HepG2 (cell line): Measurements from ENCODE around the gene LRRC74B. TPM values are rescaled to one million over a fixed set of nuclear protein-coding genes. Genes with fewer than 3 reads are reported as not detected.

ENCODE experiments used
- AGO1 ChIP-seq: fragments of 200-400 bp; formaldehyde crosslinking; IDR thresholded peaks from 2 replicates; pipeline ENCODE4 v1.6.1; 2017; ENCODE audit warnings: mild to moderate bottlenecking, low read depth, low read length, moderate library complexity; ENCODE audit not compliant: poor library complexity, severe bottlenecking
- HOXD1 ChIP-seq: sonication (generic); formaldehyde crosslinking; IDR thresholded peaks from 2 replicates; pipeline ENCODE4 v1.5.0; 2020; ENCODE audit warnings: missing genetic modification reagents
- ISL2 ChIP-seq: sonication (generic); formaldehyde crosslinking; IDR thresholded peaks from 2 replicates; pipeline ENCODE4 v1.5.0; 2020; ENCODE audit warnings: missing genetic modification reagents
- KDM2A ChIP-seq: sonication (generic); formaldehyde crosslinking; IDR thresholded peaks from 2 replicates; pipeline ENCODE4 v1.4.0; 2020; ENCODE audit warnings: low read depth, missing genetic modification reagents, borderline replicate concordance
- KDM6A ChIP-seq: IDR thresholded peaks from 2 replicates; pipeline ENCODE4 v1.6.1; 2016; ENCODE audit warnings: low read depth
- NCOA5 ChIP-seq: sonication (generic); formaldehyde crosslinking; IDR thresholded peaks from 2 replicates; pipeline ENCODE4 v1.4.0; 2020; ENCODE audit warnings: missing genetic modification reagents
- TAF15 ChIP-seq: fragments of 200-400 bp; formaldehyde crosslinking; IDR thresholded peaks from one replicate; pipeline ENCODE4 v1.6.1; 2018; ENCODE audit warnings: mild to moderate bottlenecking, low read depth, low read length; ENCODE audit not compliant: poor library complexity, severe bottlenecking
- TCF12 ChIP-seq, 2 experiments: fragments of 450-650 bp in 1 of 2; sonication (generic) in 1 of 2; formaldehyde crosslinking in 1 of 2; IDR thresholded peaks; 2 replicates each; pipeline versions ENCODE4 v1.6.1 to v1.8.0; 2017 to 2022; ENCODE audit warnings: antibody characterized with exemption in 1 of 2, mild to moderate bottlenecking in 1 of 2, missing genetic modification reagents in 1 of 2, moderate library complexity in 1 of 2
- ZBTB1 ChIP-seq: sonication (generic); formaldehyde crosslinking; IDR thresholded peaks from 2 replicates; pipeline ENCODE4 v1.4.0; 2020; ENCODE audit warnings: missing genetic modification reagents, borderline replicate concordance
- ZNF138 ChIP-seq: sonication (generic); formaldehyde crosslinking; IDR thresholded peaks from 2 replicates; pipeline ENCODE4 v1.5.0; 2020; ENCODE audit warnings: mild to moderate bottlenecking, low read depth, missing genetic modification reagents
- ZNF430 ChIP-seq: sonication (generic); formaldehyde crosslinking; IDR thresholded peaks from 2 replicates; pipeline ENCODE4 v1.9.0; 2021; ENCODE audit warnings: mild to moderate bottlenecking, missing genetic modification reagents
- ZNF605 ChIP-seq: sonication (generic); formaldehyde crosslinking; IDR thresholded peaks from 2 replicates; pipeline ENCODE4 v1.8.0; 2022; ENCODE audit warnings: mild to moderate bottlenecking, missing genetic modification reagents
- ZNF720 ChIP-seq: sonication (generic); formaldehyde crosslinking; IDR thresholded peaks from 2 replicates; pipeline ENCODE4 v1.4.0; 2020; ENCODE audit warnings: missing genetic modification reagents
- ZNF766 ChIP-seq: sonication (generic); formaldehyde crosslinking; IDR thresholded peaks from 2 replicates; pipeline ENCODE4 v1.5.0; 2020; ENCODE audit warnings: missing genetic modification reagents, borderline replicate concordance
- ZNF777 ChIP-seq: sonication (generic); formaldehyde crosslinking; IDR thresholded peaks from 2 replicates; pipeline ENCODE4 v1.4.0; 2020; ENCODE audit warnings: missing genetic modification reagents
- polyA plus RNA-seq, 8 experiments: library from polyadenylated mRNA; depleted of rRNA in 3 of 8; stranded (reverse) in 7 of 8; unstranded in 1 of 8; fragments of >200 nt; fragmentation: Illumina TruSeq in 4 of 8; extraction: Trizol in 4 of 8; gene quantifications; 2 replicates each; pipeline versions ENCODE4 v1.2.1 to v1.2.3, GENCODE V29; 2011 to 2016; ENCODE audit warnings: low read depth in 4 of 8, missing spikeins in 1 of 8, mixed read lengths in 1 of 8; ENCODE audit not compliant: insufficient read depth in 1 of 8
- total RNA-seq, 5 experiments: library from RNA; depleted of rRNA; stranded (reverse); fragments of >200 nt; fragmentation: Illumina TruSeq; extraction: Trizol; gene quantifications; 2 replicates each; pipeline ENCODE4 v1.2.3, GENCODE V29; 2016; ENCODE audit warnings: low read depth in 1 of 5
- TF ChIP-seq, protein P1 (sequence below): sonication (generic); formaldehyde crosslinking; IDR thresholded peaks from 2 replicates; pipeline ENCODE4 v1.4.0; 2020; ENCODE audit warnings: missing genetic modification reagents
- TF ChIP-seq, protein P2 (sequence below): sonication (generic); formaldehyde crosslinking; IDR thresholded peaks from one replicate; pipeline ENCODE4 v1.5.1; 2020; ENCODE audit warnings: mild to moderate bottlenecking, missing genetic modification reagents; ENCODE audit errors: not compliant biosample characterization

The LRRC74B gene
- total and polyA plus RNA-seq, 2 of the 13 experiments (the other 11 are each of a cell fraction or from before 2014, with no cell fraction given), result not detected

DNA sequence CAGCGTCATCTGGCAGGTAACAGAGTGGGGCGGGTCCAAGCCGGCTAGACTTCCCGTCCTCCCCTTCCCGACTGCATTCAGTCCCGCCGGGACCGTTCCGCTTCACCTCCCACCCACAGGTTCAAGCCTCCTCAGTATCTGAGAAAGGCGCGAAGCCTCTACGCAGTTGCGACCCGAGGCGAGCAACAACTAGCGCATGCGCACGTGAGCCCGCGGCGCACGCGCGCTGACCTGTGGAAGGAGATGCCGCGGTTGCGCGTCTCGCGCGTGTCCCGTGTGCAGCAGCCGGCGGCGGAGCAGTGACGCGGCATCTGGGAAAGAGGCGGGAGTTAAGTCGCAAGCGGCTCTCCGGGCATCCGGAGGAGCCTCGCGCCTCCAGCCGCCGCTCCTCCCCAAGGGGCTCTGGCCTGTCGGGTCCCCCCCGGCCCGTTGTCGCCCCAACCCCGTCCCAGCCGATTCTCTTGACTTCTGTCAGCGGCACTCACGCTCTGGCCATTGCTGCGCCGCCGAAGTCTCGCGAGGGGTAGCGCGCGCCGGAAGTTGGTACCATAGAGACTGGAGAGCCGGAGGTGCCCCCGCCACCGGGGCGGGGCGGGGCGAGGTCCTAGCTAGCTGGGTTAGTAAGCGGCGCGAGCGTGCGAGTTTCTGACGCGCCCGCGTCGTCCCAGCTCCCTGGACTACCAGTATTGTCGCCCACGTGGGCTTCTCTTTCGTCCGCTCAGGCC is 44.0 kb upstream of the LRRC74B start, which contains the start of gene THAP7 (continued):
- TF ChIP-seq KDM2A (CRISPR knock-in tag) (peak; percentile 84), HOXD1 (CRISPR knock-in tag) (peak; percentile 59; the same call in 1 of the 2 replicates), ZNF430 (CRISPR knock-in tag) (peak; percentile 69), ZNF777 (CRISPR knock-in tag) (0 out of 2 replicates have a peak, but pooled peaks have one; percentile 24), NCOA5 (CRISPR knock-in tag) (no peak), ZNF720 (CRISPR knock-in tag) (no peak), ZNF138 (peak; percentile 88; the same call in 1 of the 2 replicates), AGO1 (no peak), ISL2 (CRISPR knock-in tag) (peak; percentile 48), ZBTB1 (no peak), ZNF605 (CRISPR knock-in tag) (peak; percentile 83), ZNF766 (CRISPR knock-in tag) (peak; percentile 89; the same call in 1 of the 2 replicates), TAF15 (peak; percentile 5), KDM6A (CRISPR knock-in tag) (no peak; the same call in 1 of the 2 replicates), TCF12 (IDR thresholded peaks at IDR 0.05) (no peak), TCF12 (CRISPR knock-in tag; IDR thresholded peaks at IDR 0.05) (peak; percentile 59; the same call in 1 of the 2 replicates)
- TF ChIP-seq, protein P1, sequence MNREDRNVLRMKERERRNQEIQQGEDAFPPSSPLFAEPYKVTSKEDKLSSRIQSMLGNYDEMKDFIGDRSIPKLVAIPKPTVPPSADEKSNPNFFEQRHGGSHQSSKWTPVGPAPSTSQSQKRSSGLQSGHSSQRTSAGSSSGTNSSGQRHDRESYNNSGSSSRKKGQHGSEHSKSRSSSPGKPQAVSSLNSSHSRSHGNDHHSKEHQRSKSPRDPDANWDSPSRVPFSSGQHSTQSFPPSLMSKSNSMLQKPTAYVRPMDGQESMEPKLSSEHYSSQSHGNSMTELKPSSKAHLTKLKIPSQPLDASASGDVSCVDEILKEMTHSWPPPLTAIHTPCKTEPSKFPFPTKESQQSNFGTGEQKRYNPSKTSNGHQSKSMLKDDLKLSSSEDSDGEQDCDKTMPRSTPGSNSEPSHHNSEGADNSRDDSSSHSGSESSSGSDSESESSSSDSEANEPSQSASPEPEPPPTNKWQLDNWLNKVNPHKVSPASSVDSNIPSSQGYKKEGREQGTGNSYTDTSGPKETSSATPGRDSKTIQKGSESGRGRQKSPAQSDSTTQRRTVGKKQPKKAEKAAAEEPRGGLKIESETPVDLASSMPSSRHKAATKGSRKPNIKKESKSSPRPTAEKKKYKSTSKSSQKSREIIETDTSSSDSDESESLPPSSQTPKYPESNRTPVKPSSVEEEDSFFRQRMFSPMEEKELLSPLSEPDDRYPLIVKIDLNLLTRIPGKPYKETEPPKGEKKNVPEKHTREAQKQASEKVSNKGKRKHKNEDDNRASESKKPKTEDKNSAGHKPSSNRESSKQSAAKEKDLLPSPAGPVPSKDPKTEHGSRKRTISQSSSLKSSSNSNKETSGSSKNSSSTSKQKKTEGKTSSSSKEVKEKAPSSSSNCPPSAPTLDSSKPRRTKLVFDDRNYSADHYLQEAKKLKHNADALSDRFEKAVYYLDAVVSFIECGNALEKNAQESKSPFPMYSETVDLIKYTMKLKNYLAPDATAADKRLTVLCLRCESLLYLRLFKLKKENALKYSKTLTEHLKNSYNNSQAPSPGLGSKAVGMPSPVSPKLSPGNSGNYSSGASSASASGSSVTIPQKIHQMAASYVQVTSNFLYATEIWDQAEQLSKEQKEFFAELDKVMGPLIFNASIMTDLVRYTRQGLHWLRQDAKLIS (CRISPR knock-in tag), result no peak
- TF ChIP-seq, protein P2, sequence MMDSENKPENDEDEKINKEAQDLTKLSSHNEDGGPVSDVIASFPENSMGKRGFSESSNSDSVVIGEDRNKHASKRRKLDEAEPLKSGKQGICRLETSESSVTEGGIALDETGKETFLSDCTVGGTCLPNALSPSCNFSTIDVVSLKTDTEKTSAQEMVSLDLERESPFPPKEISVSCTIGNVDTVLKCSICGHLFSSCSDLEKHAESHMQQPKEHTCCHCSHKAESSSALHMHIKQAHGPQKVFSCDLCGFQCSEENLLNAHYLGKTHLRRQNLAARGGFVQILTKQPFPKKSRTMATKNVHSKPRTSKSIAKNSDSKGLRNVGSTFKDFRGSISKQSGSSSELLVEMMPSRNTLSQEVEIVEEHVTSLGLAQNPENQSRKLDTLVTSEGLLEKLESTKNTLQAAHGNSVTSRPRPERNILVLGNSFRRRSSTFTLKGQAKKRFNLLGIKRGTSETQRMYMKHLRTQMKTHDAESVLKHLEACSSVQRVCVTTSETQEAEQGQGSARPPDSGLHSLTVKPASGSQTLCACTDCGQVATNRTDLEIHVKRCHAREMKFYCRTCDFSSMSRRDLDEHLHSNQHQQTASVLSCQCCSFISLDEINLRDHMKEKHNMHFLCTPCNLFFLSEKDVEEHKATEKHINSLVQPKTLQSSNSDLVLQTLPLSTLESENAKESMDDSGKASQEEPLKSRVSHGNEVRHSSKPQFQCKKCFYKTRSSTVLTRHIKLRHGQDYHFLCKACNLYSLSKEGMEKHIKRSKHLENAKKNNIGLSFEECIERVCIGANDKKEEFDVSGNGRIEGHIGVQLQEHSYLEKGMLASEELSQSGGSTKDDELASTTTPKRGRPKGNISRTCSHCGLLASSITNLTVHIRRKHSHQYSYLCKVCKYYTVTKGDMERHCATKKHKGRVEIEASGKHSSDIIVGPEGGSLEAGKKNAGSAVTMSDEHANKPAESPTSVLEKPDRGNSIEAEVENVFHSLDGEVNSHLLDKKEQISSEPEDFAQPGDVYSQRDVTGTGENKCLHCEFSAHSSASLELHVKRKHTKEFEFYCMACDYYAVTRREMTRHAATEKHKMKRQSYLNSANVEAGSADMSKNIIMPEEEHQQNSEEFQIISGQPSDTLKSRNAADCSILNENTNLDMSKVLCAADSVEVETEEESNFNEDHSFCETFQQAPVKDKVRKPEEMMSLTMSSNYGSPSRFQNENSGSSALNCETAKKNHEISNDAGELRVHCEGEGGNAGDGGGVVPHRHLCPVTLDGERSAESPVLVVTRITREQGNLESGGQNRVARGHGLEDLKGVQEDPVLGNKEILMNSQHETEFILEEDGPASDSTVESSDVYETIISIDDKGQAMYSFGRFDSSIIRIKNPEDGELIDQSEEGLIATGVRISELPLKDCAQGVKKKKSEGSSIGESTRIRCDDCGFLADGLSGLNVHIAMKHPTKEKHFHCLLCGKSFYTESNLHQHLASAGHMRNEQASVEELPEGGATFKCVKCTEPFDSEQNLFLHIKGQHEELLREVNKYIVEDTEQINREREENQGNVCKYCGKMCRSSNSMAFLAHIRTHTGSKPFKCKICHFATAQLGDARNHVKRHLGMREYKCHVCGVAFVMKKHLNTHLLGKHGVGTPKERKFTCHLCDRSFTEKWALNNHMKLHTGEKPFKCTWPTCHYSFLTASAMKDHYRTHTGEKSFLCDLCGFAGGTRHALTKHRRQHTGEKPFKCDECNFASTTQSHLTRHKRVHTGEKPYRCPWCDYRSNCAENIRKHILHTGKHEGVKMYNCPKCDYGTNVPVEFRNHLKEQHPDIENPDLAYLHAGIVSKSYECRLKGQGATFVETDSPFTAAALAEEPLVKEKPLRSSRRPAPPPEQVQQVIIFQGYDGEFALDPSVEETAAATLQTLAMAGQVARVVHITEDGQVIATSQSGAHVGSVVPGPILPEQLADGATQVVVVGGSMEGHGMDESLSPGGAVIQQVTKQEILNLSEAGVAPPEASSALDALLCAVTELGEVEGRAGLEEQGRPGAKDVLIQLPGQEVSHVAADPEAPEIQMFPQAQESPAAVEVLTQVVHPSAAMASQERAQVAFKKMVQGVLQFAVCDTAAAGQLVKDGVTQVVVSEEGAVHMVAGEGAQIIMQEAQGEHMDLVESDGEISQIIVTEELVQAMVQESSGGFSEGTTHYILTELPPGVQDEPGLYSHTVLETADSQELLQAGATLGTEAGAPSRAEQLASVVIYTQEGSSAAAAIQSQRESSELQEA (CRISPR knock-in tag), result peak; percentile 53
